22Rv1 (cell line): ENCODE data around the gene SMAD4.
"Not testable (repeated sequence)": the region's sequence is repeated elsewhere in the genome, so short reads cannot be mapped to it uniquely, and the experiment has no call there.

Experiments
- H3K27ac ChIP-seq: fragments of 450-650 bp; 2 replicates; pipeline ENCODE4 v1.5.1; 2017
- ZFX ChIP-seq: fragments of 450-650 bp; IDR thresholded peaks from 2 replicates; pipeline ENCODE4 v1.6.1; 2017; ENCODE audit warnings: antibody characterized with exemption, borderline replicate concordance
- TF ChIP-seq, protein P1 (sequence below): fragments of 450-650 bp; IDR thresholded peaks from 2 replicates; pipeline ENCODE4 v1.5.1; 2017; ENCODE audit warnings: mild to moderate bottlenecking

The SMAD4 gene

DNA sequence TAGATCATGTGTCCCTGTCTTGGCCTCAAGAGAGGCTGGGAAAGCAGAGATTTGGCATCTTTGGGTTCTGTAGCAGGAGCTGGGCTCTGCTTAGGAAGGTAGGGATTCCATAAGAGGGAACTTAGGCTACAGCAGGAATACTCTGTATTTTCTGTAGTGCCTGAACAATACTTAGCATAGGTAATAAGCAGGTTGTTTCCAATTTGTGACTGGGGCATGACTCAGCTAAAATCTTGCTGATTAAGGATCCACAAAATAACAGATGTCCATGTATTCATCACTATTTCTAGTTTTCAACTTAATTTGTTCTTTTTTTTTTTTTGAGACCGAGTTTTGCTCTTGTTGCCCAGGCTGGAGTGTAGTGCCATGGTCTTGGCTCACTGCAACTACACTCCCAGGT, 68.5 kb downstream of the SMAD4 start:
- no peak overlapping the region for H3K27ac ChIP-seq
- TF ChIP-seq, protein P1, sequence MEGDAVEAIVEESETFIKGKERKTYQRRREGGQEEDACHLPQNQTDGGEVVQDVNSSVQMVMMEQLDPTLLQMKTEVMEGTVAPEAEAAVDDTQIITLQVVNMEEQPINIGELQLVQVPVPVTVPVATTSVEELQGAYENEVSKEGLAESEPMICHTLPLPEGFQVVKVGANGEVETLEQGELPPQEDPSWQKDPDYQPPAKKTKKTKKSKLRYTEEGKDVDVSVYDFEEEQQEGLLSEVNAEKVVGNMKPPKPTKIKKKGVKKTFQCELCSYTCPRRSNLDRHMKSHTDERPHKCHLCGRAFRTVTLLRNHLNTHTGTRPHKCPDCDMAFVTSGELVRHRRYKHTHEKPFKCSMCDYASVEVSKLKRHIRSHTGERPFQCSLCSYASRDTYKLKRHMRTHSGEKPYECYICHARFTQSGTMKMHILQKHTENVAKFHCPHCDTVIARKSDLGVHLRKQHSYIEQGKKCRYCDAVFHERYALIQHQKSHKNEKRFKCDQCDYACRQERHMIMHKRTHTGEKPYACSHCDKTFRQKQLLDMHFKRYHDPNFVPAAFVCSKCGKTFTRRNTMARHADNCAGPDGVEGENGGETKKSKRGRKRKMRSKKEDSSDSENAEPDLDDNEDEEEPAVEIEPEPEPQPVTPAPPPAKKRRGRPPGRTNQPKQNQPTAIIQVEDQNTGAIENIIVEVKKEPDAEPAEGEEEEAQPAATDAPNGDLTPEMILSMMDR, result no peak
- TF ChIP-seq ZFX, result no peak

DNA sequence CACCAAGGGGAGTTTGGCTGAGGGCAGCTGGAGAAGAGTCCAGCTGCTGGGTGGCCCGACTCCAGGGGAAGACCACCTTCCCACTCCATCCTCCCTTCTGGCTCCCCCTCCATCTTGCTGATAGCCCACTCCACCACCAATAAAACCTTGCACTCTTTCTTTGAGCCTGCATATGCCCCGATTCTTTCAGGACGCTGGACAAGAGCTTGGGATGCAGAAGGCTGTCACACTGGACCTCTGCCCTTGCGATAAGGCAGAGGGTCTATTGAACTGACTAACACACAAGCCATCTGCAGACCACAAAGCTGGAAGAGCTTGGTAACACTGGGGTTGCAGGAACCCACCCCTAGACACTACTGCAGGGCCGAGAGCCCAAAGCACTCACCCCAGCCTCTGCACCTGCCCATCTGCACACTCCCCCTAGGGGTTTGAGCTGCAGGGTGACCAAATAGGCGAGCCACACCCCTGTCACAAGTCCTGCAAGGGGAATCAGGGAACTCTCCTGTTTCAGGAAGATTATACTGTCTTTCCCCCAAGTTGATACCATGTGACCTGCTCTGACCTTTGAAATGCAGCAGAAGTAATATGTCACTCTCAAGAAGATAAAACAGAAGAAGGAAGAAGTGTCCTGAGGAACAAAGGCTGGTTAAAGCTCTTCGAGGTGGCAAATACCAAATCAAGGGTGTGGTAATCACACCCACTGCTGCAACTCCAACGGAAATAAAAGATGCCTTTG, 70.5 kb downstream of the SMAD4 start:
- TF ChIP-seq, protein P1, result no peak
- TF ChIP-seq ZFX, result no peak
- H3K27ac ChIP-seq, result no peak overlapping the region

DNA sequence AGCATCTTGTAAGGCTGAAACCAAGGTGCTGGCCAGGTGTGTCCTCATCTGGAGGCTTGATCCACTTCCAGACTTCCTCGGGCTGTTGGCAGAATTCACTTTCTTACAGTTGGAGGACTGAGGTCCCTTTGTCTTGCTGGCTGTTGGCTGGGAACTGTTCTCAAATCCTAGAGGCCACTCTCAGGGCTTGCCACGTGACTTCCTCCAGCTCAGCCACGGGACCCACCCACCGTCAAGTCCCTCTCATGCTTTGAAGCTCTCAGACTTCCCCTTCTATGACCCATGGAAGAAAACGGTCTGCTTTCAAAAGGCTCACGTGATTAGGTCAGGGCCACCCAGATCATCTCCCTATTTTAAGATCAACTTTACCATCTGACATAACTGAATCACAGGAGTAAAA, 77.1 kb downstream of the SMAD4 start:
- no peak overlapping the region for H3K27ac ChIP-seq
- TF ChIP-seq, protein P1, result no peak
- TF ChIP-seq ZFX, result no peak

DNA sequence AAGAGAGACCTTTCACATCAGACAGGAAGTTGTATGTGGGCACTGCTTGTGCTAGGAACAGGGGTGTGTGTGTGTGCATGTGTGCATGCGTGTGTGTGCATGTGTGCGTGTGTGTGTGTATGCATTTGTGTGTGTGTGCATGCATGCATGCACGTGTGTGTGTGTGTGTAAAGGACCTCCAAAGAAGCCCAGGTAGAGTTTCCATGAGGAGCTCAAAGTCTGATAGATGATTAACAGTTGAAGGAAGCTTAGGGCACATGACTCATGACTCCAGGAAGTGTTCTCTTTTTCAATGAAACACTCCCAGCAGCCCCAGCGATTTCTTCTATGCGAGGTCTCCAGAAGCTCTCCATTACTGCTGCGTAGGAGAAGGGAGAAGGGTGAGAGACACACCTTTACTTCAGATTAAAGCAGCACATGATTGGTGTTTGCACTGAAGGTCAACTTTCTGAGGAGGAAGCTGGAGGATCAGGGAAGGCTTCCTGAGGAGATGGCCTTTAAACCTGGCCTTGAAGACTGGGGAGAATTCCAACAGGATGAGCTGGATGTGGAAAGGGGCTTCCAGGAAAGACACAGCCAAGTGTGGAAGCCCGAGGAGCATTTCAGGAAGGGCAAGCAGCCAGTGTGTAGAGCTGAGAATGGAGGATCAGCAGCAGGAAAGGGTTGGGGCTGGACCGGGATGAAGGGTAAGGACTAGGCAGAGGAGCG, 77.7 kb downstream of the SMAD4 start:
- no peak overlapping the region for H3K27ac ChIP-seq
- TF ChIP-seq, protein P1, result no peak
- TF ChIP-seq ZFX, result no peak

DNA sequence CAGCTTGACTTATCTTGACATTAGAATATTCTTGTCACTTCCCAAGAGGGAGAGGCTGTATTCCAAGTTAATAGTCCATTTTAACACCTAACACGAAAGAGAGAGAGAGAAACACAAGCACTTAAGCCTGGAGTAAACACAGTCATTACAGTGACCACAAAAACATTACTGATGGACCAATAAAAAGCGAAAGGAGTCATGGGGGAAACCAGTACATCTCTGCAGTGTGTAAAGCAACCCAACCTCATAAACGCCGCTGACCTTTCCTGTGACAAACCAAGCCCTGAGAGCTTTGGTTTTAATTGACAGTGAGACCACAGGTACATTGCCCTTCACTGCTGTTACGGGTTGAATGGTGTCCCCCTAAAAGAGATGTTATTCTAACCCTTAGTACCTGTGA, 78.3 kb downstream of the SMAD4 start:
- H3K27ac ChIP-seq, result no peak overlapping the region
- TF ChIP-seq, protein P1, result no peak

DNA sequence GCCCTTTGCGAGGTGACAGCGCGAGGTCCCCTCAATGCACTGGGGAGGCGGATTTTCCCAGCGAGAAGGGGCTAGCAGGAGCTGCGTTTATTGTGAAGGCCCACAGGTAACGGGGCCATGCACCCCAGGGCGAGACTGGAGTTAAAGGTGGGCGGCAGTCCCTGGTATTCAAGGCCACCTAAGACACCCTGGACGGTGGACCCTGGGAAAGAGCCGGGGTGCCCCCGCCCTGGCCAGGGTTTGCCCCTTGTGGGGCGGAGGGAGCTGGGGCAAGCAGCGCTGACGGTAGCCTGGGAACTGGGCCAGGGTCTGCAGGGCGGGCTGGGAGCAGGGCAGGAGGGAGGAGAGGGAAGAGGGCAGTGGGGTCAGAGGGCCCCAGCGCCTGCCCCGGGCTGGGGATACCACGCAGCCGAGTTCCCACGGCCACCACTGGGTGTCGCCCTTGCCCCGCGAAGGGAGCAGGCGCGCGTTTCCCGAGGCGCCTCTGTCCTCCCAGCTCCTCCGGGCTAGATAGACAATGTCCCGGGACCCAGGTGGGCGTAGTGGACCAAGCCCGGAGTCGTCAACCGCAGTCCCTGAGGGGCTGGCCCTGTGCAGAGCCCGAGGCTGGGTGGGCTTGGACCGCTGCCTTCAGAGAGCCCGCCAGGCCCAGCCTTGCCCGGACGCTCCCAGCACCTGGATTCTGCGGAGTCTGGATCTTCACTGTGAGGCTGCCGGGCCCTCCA, 80.2 kb downstream of the SMAD4 start:
- H3K27ac ChIP-seq, result no peak overlapping the region
- no peak for TF ChIP-seq ZFX
- TF ChIP-seq, protein P1, result peak; percentile 93

DNA sequence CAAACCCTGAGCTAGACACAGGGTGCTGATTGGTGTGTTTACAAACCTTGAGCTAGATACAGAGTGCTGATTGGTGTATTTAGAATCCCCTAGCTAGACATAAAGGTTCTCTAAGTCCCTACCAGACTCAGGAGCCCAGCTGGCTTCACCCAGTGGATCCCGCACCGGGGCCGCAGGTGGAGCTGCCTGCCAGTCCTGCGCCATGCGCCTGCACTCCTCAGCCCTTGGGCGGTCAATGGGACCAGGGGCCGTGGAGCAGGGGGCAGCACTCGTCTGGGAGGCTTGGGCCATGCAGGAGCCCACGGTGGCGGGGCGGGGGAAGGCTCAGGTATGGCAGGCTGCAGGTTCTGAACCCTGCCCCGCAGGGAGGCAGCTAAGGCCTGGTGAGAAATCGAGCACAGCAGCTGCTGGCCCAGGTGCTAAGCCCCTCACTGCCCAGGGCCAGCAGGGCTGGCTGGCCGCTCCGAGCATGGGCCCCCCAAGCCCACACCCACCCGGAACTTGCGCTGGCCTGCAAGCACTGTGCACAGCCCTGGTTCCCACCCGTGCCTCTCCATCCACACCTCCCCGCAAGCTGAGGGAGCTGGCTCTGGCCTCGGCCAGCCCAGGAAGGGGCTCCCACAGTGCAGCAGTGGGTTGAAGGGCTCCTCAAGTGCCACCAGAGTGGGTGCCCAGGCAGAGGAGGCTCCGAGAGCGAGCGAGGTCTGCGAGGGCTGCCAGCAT, 81.8 kb downstream of the SMAD4 start:
- not testable (repeated sequence) for H3K27ac ChIP-seq

DNA sequence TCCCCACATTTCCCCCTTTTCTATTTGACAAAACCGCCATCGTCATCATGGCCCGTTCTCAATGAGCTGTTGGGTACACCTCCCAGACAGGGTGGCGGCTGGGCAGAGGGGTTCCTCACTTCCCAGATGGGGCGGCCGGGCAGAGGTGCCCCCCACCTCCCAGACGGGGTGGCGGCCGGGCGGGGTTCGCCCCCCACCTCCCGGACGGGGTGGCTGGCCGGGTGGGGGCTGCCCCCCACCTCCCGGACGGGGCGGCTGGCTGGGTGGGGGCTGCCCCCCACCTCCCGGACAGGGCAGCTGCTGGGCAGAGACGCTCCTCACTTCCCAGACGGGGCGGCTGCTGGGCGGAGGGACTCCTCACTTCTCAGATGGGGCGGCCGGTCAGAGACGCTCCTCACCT, 87.0 kb downstream of the SMAD4 start:
- not testable (repeated sequence) for H3K27ac ChIP-seq

DNA sequence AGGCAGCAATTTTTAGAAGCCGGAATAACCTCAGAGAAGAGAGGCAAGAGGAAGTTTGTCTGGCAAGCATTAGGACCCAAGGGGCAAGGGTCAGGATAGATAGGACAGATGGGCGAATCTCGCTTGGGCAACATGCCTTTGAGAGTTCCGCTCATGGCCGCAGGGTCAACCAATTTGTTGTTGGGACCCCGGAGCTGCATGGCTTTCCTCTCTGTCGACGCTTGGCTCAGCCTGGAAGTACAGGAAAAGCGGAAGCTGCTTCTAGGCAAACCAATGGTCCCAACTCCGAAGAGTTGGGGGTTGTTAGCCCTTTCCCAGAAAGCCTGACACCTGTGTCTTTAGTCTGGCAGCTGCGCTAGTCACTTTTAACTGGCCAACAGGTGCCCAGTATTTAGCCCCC, 89.5 kb downstream of the SMAD4 start:
- not testable (repeated sequence) for H3K27ac ChIP-seq

DNA sequence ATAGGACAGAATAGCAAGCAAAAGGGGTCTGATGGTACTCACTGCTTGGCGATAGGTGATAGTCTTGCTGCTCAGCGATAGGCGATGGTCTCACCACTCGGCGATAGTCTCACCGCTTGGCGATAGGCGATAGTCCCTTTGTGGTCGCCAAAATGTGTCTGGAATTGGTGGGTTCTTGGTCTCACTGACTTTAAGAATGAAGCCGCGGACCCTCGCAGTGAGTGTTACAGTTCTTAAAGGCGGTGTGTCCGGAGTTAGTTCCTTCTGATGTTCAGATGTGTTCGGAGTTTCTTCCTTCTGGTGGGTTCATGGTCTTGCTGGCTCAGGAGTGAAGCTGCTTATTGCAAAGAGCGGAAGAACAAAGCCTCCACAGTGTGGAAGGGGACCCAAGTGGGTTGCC, 90.0 kb downstream of the SMAD4 start:
- H3K27ac ChIP-seq, result not testable (repeated sequence)
